SK-N-SH (cell line): Measurements from ENCODE around the gene GARS1. TPM values are rescaled to one million over a fixed set of nuclear protein-coding genes. Genes with fewer than 3 reads are reported as not detected.

Source experiments
- CTCF ChIA-PET: fragments of 300-600, 350-600 bp; formaldehyde crosslinking; extraction: SDS; loops from one replicate; lab custom pipeline; 2021; lab: Yijun Ruan, JAX
- POLR2A ChIA-PET: fragments of 350-600 bp; sonication (Branson Sonifier 250); formaldehyde crosslinking; extraction: SDS; loops from one replicate; lab custom pipeline; 2020; ENCODE audit warnings: antibody characterized with exemption, inconsistent platforms; lab: Yijun Ruan, JAX
- DNase-seq: peaks from one replicate; pipeline ENCODE4 v3.0.0; 2012
- H2AFZ ChIP-seq: fragments of 200-600 bp; sonication (generic); 2 replicates; pipeline ENCODE4 v1.8.1; 2016; ENCODE audit warnings: antibody characterized with exemption, mild to moderate bottlenecking, low read depth
- H3F3A ChIP-seq: fragments of 200-600 bp; sonication (generic); replicated peaks from 2 replicates; pipeline ENCODE3; 2016; ENCODE audit warnings: antibody characterized with exemption, mild to moderate bottlenecking; ENCODE audit not compliant: insufficient read depth
- H3K27ac ChIP-seq, 2 experiments: fragments of 200-500 bp in 1 of 2; fragments of 200-600 bp in 1 of 2; sonication (Bioruptor generic) in 1 of 2; sonication (generic), shearing (Covaris generic) in 1 of 2; 2 replicates each; pipeline versions ENCODE4 v1.5.1 to v1.6.1; 2014 to 2016; ENCODE audit warnings: low read depth in 2 of 2, inconsistent platforms in 1 of 2, low read length in 1 of 2, mild to moderate bottlenecking in 1 of 2, mixed read lengths in 1 of 2
- H3K27me3 ChIP-seq: fragments of 200-600 bp; sonication (generic), shearing (Covaris generic); 2 replicates; pipeline ENCODE4 v1.6.1; 2016; ENCODE audit warnings: mixed run types; ENCODE audit not compliant: insufficient read depth
- H3K36me3 ChIP-seq, 2 experiments: fragments of 200-500 bp in 1 of 2; fragments of 200-600 bp in 1 of 2; sonication (Bioruptor generic) in 1 of 2; sonication (generic) in 1 of 2; replicated peaks in 1 of 2; 2 replicates each; pipeline versions ENCODE3 to v1.5.1; 2014 to 2016; ENCODE audit warnings: low read length in 1 of 2, mild to moderate bottlenecking in 1 of 2; ENCODE audit not compliant: insufficient read depth in 2 of 2, control insufficient read depth in 1 of 2
- H3K4me1 ChIP-seq, 2 experiments: fragments of 200-500 bp in 1 of 2; fragments of 200-600 bp in 1 of 2; sonication (Bioruptor generic) in 1 of 2; sonication (generic), shearing (Covaris generic) in 1 of 2; 2 replicates each; pipeline versions ENCODE4 v1.5.1 to v1.6.1; 2014 to 2016; ENCODE audit warnings: low read depth in 1 of 2, low read length in 1 of 2, mixed run types in 1 of 2; ENCODE audit not compliant: insufficient read depth in 2 of 2, control insufficient read depth in 1 of 2
- H3K4me2 ChIP-seq: fragments of 200-600 bp; sonication (generic), shearing (Covaris generic); 2 replicates; pipeline ENCODE4 v1.6.1; 2017; ENCODE audit warnings: mixed run types
- H3K4me3 ChIP-seq, 2 experiments: fragments of 200-500 bp in 1 of 2; fragments of 200-600 bp in 1 of 2; sonication (Bioruptor generic) in 1 of 2; sonication (generic), shearing (Covaris generic) in 1 of 2; 2 replicates each; pipeline versions ENCODE4 v1.5.1 to v1.8.1; 2014 to 2016; ENCODE audit warnings: low read depth in 2 of 2, inconsistent platforms in 1 of 2, low read length in 1 of 2, mild to moderate bottlenecking in 1 of 2, mixed read lengths in 1 of 2, moderate library complexity in 1 of 2
- H3K79me2 ChIP-seq: fragments of 200-600 bp; sonication (generic); 2 replicates; pipeline ENCODE4 v1.8.1; 2017; ENCODE audit warnings: mild to moderate bottlenecking; ENCODE audit not compliant: insufficient read depth
- H3K9ac ChIP-seq: fragments of 200-600 bp; sonication (generic); 2 replicates; pipeline ENCODE4 v1.6.1; 2017; ENCODE audit warnings: mixed run types
- H3K9me2 ChIP-seq: fragments of 200-600 bp; sonication (generic); 2 replicates; pipeline ENCODE4 v1.6.1; 2017; ENCODE audit warnings: mixed run types
- H3K9me3 ChIP-seq: fragments of 200-600 bp; sonication (generic); 2 replicates; pipeline ENCODE4 v1.6.1; 2017; ENCODE audit warnings: mixed run types, mild to moderate bottlenecking, moderate library complexity
- H4K20me1 ChIP-seq: fragments of 200-600 bp; sonication (generic); 2 replicates; pipeline ENCODE4 v1.6.1; 2017; ENCODE audit warnings: mild to moderate bottlenecking, mixed run types; ENCODE audit not compliant: insufficient read depth
- EZH2phosphoT487 ChIP-seq: fragments of 200-600 bp; sonication (generic); IDR thresholded peaks from 2 replicates; pipeline ENCODE4 v1.6.1; 2017; ENCODE audit warnings: low read depth, mixed run types, mild to moderate bottlenecking, antibody characterized with exemption, moderate library complexity, borderline replicate concordance
- MAX ChIP-seq: IDR thresholded peaks from 2 replicates; pipeline ENCODE4 v1.4.0; 2012; ENCODE audit warnings: low read depth
- MXI1 ChIP-seq: IDR thresholded peaks from 2 replicates; pipeline ENCODE4 v1.6.1; 2012; ENCODE audit warnings: mild to moderate bottlenecking, low read depth, low read length, improper control_type of control experiment
- POLR2AphosphoS5 ChIP-seq: IDR thresholded peaks from 2 replicates; pipeline ENCODE4 v1.6.1; 2012; ENCODE audit warnings: low read depth, low read length
- REST ChIP-seq: IDR thresholded peaks from 2 replicates; pipeline ENCODE4 v1.6.1; 2012; ENCODE audit warnings: mild to moderate bottlenecking, low read depth, low read length, moderate library complexity
- SIN3A ChIP-seq: IDR thresholded peaks from 2 replicates; pipeline ENCODE4 v1.6.1; 2012; ENCODE audit warnings: low read depth, mild to moderate bottlenecking, low read length, moderate library complexity, borderline replicate concordance
- USF2 ChIP-seq: fragments of 150-350 bp; IDR thresholded peaks from 2 replicates; pipeline ENCODE4 v1.6.1; 2017; ENCODE audit warnings: antibody characterized with exemption, low read length, low read depth, borderline replicate concordance
- WGBS: methylation state at CpG from one replicate; pipeline ENCODE4 v1.1.6; 2017; ENCODE audit warnings: low lambda C conversion rate; 5-methylcytosine and 5-hydroxymethylcytosine counted together
- polyA plus RNA-seq, 3 experiments: library from polyadenylated mRNA; depleted of rRNA; stranded (reverse); fragments of >200 nt; gene quantifications; 2 replicates each; pipeline ENCODE4 v1.2.3, GENCODE V29; 2012

GARS1 gene
- polyA plus RNA-seq, 1 of the 3 experiments (the other 2 are of a cell fraction), result 301 TPM

- no peak overlapping the region for H3K9ac ChIP-seq
- DNase-seq, result no peak
- H3K4me1 ChIP-seq, result peaks cover 0 to 8% of the 10 kb centered on the region in 2 experiments; a peak in 1 of 4 replicates
- H3K36me3 ChIP-seq, result no peaks in the 10 kb centered on the region
- no peak overlapping the region for H3K4me3 ChIP-seq
- peaks cover 6% of the 10 kb centered on the region for H3K27me3 ChIP-seq
- no peak overlapping the region for H3K4me2 ChIP-seq
- CTCF ChIA-PET, result interaction anchor here (1.2 to 2.4 kb wide), 5 partner anchors 8 to 81 kb away, joined by 3 to 9 read pairs (median 4); partner anchors contain the start of gene CRHR2
- H3K27ac ChIP-seq, result no peak overlapping the region
- no peaks in the 10 kb centered on the region for H3K79me2 ChIP-seq
- no peaks in the 10 kb centered on the region for H3K9me3 ChIP-seq
- no peak for TF ChIP-seq USF2
- TF ChIP-seq REST, result no peak
- no peak for TF ChIP-seq SIN3A
- TF ChIP-seq EZH2phosphoT487, result no peak
- no peak for TF ChIP-seq POLR2AphosphoS5
- no peak for TF ChIP-seq MXI1
- no peak for TF ChIP-seq MAX
- no peaks in the 10 kb centered on the region for H3K9me2 ChIP-seq
- 54% methylated on average over 3 of the region's 3 CpGs for WGBS
- POLR2A ChIA-PET, result no interaction called here
- H2AFZ ChIP-seq, result no peak overlapping the region
- no peaks in the 10 kb centered on the region for H4K20me1 ChIP-seq
- H3F3A ChIP-seq, result no peaks in the 10 kb centered on the region
Observed at GRCh38 chr7:30659312-30659711, 64.6 kb downstream of the GARS1 start.

- Histone ChIP-seq H3K27ac (no peak overlapping the region; a peak in 1 of 4 replicates), H2AFZ (no peak overlapping the region), H3K9me3 (no peaks in the 10 kb centered on the region), H3K9me2 (no peaks in the 10 kb centered on the region), H3K79me2 (no peaks in the 10 kb centered on the region), H3K9ac (no peak overlapping the region)
- CTCF ChIA-PET, result interaction anchor here (0.8 to 2.4 kb wide), 6 partner anchors 14 to 95 kb away, joined by 3 to 9 read pairs (median 3); partner anchors contain the start of gene CRHR2
- TF ChIP-seq MXI1, result no peak
- TF ChIP-seq, all 33 proteins: peak for 0
- Histone ChIP-seq H4K20me1 (no peaks in the 10 kb centered on the region), H3K27me3 (peaks cover 8% of the 10 kb centered on the region), H3K4me1 (peaks cover 0 to 8% of the 10 kb centered on the region in 2 experiments; a peak in 1 of 4 replicates), H3K4me2 (no peak overlapping the region), H3F3A (no peaks in the 10 kb centered on the region), H3K4me3 (no peak overlapping the region), H3K36me3 (no peaks in the 10 kb centered on the region)
- DNase-seq, result peak; percentile 69
- POLR2A ChIA-PET, result no interaction called here
- WGBS, result 52% methylated on average over 16 of the region's 16 CpGs
Observed at GRCh38 chr7:30660331-30661255, 65.9 kb downstream of the GARS1 start.
